ENCODE results near the gene ERGIC1.

Gene ERGIC1

DNA sequence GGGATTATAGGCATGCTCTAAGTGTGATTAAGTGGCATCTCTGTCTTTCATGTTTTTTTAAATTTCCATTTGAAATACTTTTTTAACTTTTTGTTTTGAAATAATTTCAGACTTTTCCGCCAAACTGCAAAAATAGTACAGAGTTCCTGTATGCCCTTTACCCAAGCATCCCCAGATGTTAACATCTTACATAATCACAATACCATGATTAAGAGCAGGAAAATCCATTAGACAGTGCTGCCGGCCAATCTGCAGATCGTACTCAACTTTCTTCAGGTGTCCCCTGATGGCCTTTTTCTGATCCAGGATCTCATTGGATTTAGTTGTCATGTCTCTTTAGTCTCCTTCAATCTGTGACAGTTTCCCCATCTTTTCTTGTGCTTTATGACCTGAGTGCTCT, 49.0 kb downstream of the ERGIC1 start:
- Histone ChIP-seq H3K36me3 (ENCODE audit: insufficient read depth, low read length) (peaks cover 19% of the 10 kb centered on the region; the same call in 1 of the 2 replicates), H3K27me3 (ENCODE audit: insufficient read depth, low read length, poor library complexity, severe bottlenecking) (no peaks in the 10 kb centered on the region), H3K9ac (ENCODE audit: low read depth, low read length, poor library complexity, severe bottlenecking) (no peak overlapping the region), H3K9me2 (replicated peaks; ENCODE audit: low read depth, low read length) (no peaks in the 10 kb centered on the region), H3F3A (ENCODE audit: low read depth) (no peaks in the 10 kb centered on the region), H3K9me3 (ENCODE audit: insufficient read depth, low read depth, low read length) (no peaks in the 10 kb centered on the region), H3K4me2 (ENCODE audit: low read depth, low read length, poor library complexity, severe bottlenecking) (no peak overlapping the region), H4K20me1 (ENCODE audit: insufficient read depth, low read length, poor library complexity, severe bottlenecking) (peaks cover 29% of the 10 kb centered on the region), H2AFZ (ENCODE audit: low read length) (no peak overlapping the region), H3K79me2 (ENCODE audit: insufficient read depth, low read length) (peaks cover 76% of the 10 kb centered on the region; the same call in 1 of the 2 replicates), H3K4me1 (ENCODE audit: insufficient read depth, low read length, poor library complexity, severe bottlenecking) (no peaks in the 10 kb centered on the region), H3K4me3 (ENCODE audit: low read length, poor library complexity, severe bottlenecking) (no peak overlapping the region)
- TF ChIP-seq, protein P1, sequence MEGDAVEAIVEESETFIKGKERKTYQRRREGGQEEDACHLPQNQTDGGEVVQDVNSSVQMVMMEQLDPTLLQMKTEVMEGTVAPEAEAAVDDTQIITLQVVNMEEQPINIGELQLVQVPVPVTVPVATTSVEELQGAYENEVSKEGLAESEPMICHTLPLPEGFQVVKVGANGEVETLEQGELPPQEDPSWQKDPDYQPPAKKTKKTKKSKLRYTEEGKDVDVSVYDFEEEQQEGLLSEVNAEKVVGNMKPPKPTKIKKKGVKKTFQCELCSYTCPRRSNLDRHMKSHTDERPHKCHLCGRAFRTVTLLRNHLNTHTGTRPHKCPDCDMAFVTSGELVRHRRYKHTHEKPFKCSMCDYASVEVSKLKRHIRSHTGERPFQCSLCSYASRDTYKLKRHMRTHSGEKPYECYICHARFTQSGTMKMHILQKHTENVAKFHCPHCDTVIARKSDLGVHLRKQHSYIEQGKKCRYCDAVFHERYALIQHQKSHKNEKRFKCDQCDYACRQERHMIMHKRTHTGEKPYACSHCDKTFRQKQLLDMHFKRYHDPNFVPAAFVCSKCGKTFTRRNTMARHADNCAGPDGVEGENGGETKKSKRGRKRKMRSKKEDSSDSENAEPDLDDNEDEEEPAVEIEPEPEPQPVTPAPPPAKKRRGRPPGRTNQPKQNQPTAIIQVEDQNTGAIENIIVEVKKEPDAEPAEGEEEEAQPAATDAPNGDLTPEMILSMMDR (conservative IDR thresholded peaks at IDR 0.05; ENCODE audit: low read length), result no peak
- no peak for TF ChIP-seq EZH2phosphoT487 (IDR thresholded peaks at IDR 0.05; ENCODE audit: borderline replicate concordance)

DNA sequence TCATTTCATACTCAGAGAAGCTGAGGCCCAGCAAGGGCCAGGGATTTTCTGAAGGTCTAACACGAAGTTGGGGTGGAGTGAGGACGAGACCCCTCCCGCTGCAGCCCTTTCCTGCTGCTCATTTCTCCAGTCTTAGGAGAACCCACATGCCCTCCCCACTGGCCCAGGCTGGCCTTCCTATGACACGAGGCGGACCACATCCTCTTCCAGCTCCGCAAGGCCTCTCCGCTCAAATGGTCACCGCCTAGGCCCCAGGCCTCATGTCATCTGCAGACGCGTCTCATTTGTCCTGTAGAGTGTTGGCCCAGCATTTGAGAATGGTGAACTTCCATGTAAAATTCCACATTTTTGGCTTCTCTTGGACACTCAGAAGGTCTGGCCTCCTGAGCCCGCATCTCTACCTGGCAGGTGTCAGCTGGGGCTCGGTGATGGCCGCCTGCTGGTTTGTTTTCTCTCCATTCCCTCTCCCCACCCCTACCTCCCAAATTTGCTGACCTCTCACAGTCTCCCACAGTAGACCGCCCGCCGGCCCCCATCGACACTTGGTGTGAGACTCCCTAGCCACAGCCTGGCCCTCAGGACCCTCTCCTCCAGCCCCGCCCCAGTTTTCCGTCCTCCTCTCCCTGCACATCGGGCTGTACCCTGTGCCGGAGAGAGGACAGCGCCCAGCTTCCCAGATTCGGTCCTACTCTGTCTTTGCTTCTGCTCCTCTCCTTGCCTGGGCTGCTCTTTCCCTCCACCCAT, 51.7 kb downstream of the ERGIC1 start:
- H3K9ac ChIP-seq (ENCODE audit: low read depth, low read length, poor library complexity, severe bottlenecking), result no peak overlapping the region
- H2AFZ ChIP-seq (ENCODE audit: low read length), result no peak overlapping the region
- H3K9me2 ChIP-seq (replicated peaks; ENCODE audit: low read depth, low read length), result no peaks in the 10 kb centered on the region
- no peaks in the 10 kb centered on the region for H3K27me3 ChIP-seq (ENCODE audit: insufficient read depth, low read length, poor library complexity, severe bottlenecking)
- H3K4me1 ChIP-seq (ENCODE audit: insufficient read depth, low read length, poor library complexity, severe bottlenecking), result no peaks in the 10 kb centered on the region
- H3K36me3 ChIP-seq (ENCODE audit: insufficient read depth, low read length), result peaks cover 41% of the 10 kb centered on the region; the same call in 1 of the 2 replicates
- H3K4me3 ChIP-seq (ENCODE audit: low read length, poor library complexity, severe bottlenecking), result no peak overlapping the region
- H4K20me1 ChIP-seq (ENCODE audit: insufficient read depth, low read length, poor library complexity, severe bottlenecking), result peaks cover 26% of the 10 kb centered on the region
- no peak overlapping the region for H3K4me2 ChIP-seq (ENCODE audit: low read depth, low read length, poor library complexity, severe bottlenecking)
- H3K79me2 ChIP-seq (ENCODE audit: insufficient read depth, low read length), result peaks cover 53% of the 10 kb centered on the region; the same call in 1 of the 2 replicates
- TF ChIP-seq, protein P1 (conservative IDR thresholded peaks at IDR 0.05; ENCODE audit: low read length), result no peak
- no peak for TF ChIP-seq EZH2phosphoT487 (IDR thresholded peaks at IDR 0.05; ENCODE audit: borderline replicate concordance)
- no peaks in the 10 kb centered on the region for H3K9me3 ChIP-seq (ENCODE audit: insufficient read depth, low read depth, low read length)
- no peaks in the 10 kb centered on the region for H3F3A ChIP-seq (ENCODE audit: low read depth)

DNA sequence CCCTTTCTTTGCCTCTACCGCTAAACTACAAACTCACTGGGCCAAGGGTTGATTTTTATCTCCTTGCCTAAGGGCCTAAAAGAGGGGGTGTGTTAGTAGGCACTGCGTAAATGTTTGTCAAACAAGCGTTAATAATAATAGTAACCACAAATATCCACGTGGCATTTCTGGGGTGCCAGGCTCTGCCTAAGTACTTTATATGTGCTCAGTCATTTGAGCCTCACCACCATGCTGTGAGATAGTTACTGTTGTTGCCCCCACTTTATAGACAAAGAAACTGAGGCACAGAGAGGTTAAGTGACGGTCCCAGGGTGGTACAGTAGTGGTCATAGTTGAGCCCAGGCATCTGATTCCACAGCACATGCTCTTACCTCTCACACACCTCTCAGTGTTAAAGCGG, 52.4 kb downstream of the ERGIC1 start:
- H3K4me1 ChIP-seq (ENCODE audit: insufficient read depth, low read length, poor library complexity, severe bottlenecking), result no peaks in the 10 kb centered on the region
- peaks cover 52% of the 10 kb centered on the region; the same call in 1 of the 2 replicates for H3K79me2 ChIP-seq (ENCODE audit: insufficient read depth, low read length)
- H3K4me3 ChIP-seq (ENCODE audit: low read length, poor library complexity, severe bottlenecking), result no peak overlapping the region
- no peaks in the 10 kb centered on the region for H3K9me3 ChIP-seq (ENCODE audit: insufficient read depth, low read depth, low read length)
- no peak overlapping the region for H3K9ac ChIP-seq (ENCODE audit: low read depth, low read length, poor library complexity, severe bottlenecking)
- H3K27me3 ChIP-seq (ENCODE audit: insufficient read depth, low read length, poor library complexity, severe bottlenecking), result no peaks in the 10 kb centered on the region
- peaks cover 47% of the 10 kb centered on the region; the same call in 1 of the 2 replicates for H3K36me3 ChIP-seq (ENCODE audit: insufficient read depth, low read length)
- H3F3A ChIP-seq (ENCODE audit: low read depth), result no peaks in the 10 kb centered on the region
- no peak overlapping the region for H2AFZ ChIP-seq (ENCODE audit: low read length)
- TF ChIP-seq, protein P1 (conservative IDR thresholded peaks at IDR 0.05; ENCODE audit: low read length), result no peak
- TF ChIP-seq EZH2phosphoT487 (IDR thresholded peaks at IDR 0.05; ENCODE audit: borderline replicate concordance), result no peak
- no peak overlapping the region for H3K4me2 ChIP-seq (ENCODE audit: low read depth, low read length, poor library complexity, severe bottlenecking)
- H4K20me1 ChIP-seq (ENCODE audit: insufficient read depth, low read length, poor library complexity, severe bottlenecking), result peaks cover 26% of the 10 kb centered on the region
- H3K9me2 ChIP-seq (replicated peaks; ENCODE audit: low read depth, low read length), result no peaks in the 10 kb centered on the region
